RPMI8226 (cell line): Measurements from ENCODE around the gene CFAP54.
A peak's percentile ranks its signal among the peaks of the same experiment; 100 is the strongest.
"Not testable (repeated sequence)": the region's sequence is repeated elsewhere in the genome, so short reads cannot be mapped to it uniquely, and the experiment has no call there.

Source experiments
- DNase-seq: peaks from one replicate; pipeline ENCODE4 v3.0.0-alpha.2; 2015

Gene CFAP54

GRCh38 chr12:96489392-96490056 lies at the start of gene CFAP54:
CFAP54 (plus strand) TSS chr12:96489577; CDS start chr12:96489610, 33 bp downstream.
- peak; percentile 96 for DNase-seq

- no peak for DNase-seq
These were observed 47.6 kb upstream of the CFAP54 start for GRCh38 chr12:96441816-96442215.

GRCh38 chr12:96442906-96443305 lies 46.5 kb upstream of the CFAP54 start:
- no peak for DNase-seq

- DNase-seq = no peak
These were observed 45.0 kb upstream of the CFAP54 start for GRCh38 chr12:96444399-96444798.

GRCh38 chr12:96445691-96446583 lies 43.4 kb upstream of the CFAP54 start:
- no peak for DNase-seq

- no peak for DNase-seq
These were observed 42.1 kb upstream of the CFAP54 start for GRCh38 chr12:96447256-96447655.

- no peak for DNase-seq
These were observed 41.1 kb upstream of the CFAP54 start for GRCh38 chr12:96448300-96448699.

- no peak for DNase-seq
These were observed 37.0 kb upstream of the CFAP54 start for GRCh38 chr12:96452261-96452922.

GRCh38 chr12:96454396-96454795 lies 35.0 kb upstream of the CFAP54 start:
- no peak for DNase-seq

GRCh38 chr12:96456265-96456974 lies 33.0 kb upstream of the CFAP54 start:
- DNase-seq = peak; percentile 69

GRCh38 chr12:96457191-96457930 lies 32.0 kb upstream of the CFAP54 start:
- DNase-seq = no peak

GRCh38 chr12:96459281-96459680 lies 30.1 kb upstream of the CFAP54 start:
- not testable (repeated sequence) for DNase-seq

GRCh38 chr12:96462571-96463280 lies 26.7 kb upstream of the CFAP54 start:
- no peak for DNase-seq

GRCh38 chr12:96465896-96466295 lies 23.5 kb upstream of the CFAP54 start:
- DNase-seq = no peak

- DNase-seq = no peak
These were observed 22.2 kb upstream of the CFAP54 start for GRCh38 chr12:96466939-96467751.

GRCh38 chr12:96471368-96472050 lies 17.9 kb upstream of the CFAP54 start:
- no peak for DNase-seq

GRCh38 chr12:96472384-96472783 lies 17.0 kb upstream of the CFAP54 start:
- DNase-seq = no peak

- no peak for DNase-seq
These were observed 15.8 kb upstream of the CFAP54 start for GRCh38 chr12:96473394-96474093.

- no peak for DNase-seq
These were observed 15.2 kb upstream of the CFAP54 start for GRCh38 chr12:96474206-96474605.
